ES-I3 (cell line): ENCODE data around the gene RASGEF1C.
"Not testable (repeated sequence)": the region's sequence is repeated elsewhere in the genome, so short reads cannot be mapped to it uniquely, and the experiment has no call there.

Experiments used
- H3K36me3 ChIP-seq: 2 replicates; pipeline ENCODE4 v1.6.1; 2013; ENCODE audit warnings: mild to moderate bottlenecking, low read length, control low read depth, moderate library complexity; ENCODE audit not compliant: insufficient read depth
- H3K4me1 ChIP-seq: 2 replicates; pipeline ENCODE4 v1.6.1; 2013; ENCODE audit warnings: mild to moderate bottlenecking, control low read depth, low read length; ENCODE audit not compliant: insufficient read depth
- H3K9ac ChIP-seq: 2 replicates; pipeline ENCODE4 v1.6.1; 2013; ENCODE audit warnings: low read depth, mild to moderate bottlenecking, low read length, moderate library complexity
- H3K9me3 ChIP-seq: 2 replicates; pipeline ENCODE4 v1.6.1; 2013; ENCODE audit warnings: mild to moderate bottlenecking, low read length, moderate library complexity; ENCODE audit not compliant: control insufficient read depth, insufficient read depth

RASGEF1C gene

GRCh38 chr5:180098991-180099732, 109.8 kb downstream of the RASGEF1C start:
- Histone ChIP-seq H3K9ac (no peak overlapping the region), H3K9me3 (peaks cover 3% of the 10 kb centered on the region; the same call in 1 of the 2 replicates), H3K36me3 (no peaks in the 10 kb centered on the region), H3K4me1 (no peaks in the 10 kb centered on the region)

- H3K4me1 ChIP-seq, result no peaks in the 10 kb centered on the region
- H3K9ac ChIP-seq, result no peak overlapping the region
- no peaks in the 10 kb centered on the region for H3K36me3 ChIP-seq
- peaks cover 3% of the 10 kb centered on the region; the same call in 1 of the 2 replicates for H3K9me3 ChIP-seq
Measured at GRCh38 chr5:180098526-180098925, 110.5 kb downstream of the RASGEF1C start.

GRCh38 chr5:180097926-180098325, 111.1 kb downstream of the RASGEF1C start:
- peaks cover 3% of the 10 kb centered on the region; the same call in 1 of the 2 replicates for H3K9me3 ChIP-seq
- H3K9ac ChIP-seq, result no peak overlapping the region
- no peaks in the 10 kb centered on the region for H3K4me1 ChIP-seq
- no peaks in the 10 kb centered on the region for H3K36me3 ChIP-seq

- peaks cover 3% of the 10 kb centered on the region; the same call in 1 of the 2 replicates for H3K9me3 ChIP-seq
- H3K4me1 ChIP-seq, result no peaks in the 10 kb centered on the region
- no peaks in the 10 kb centered on the region for H3K36me3 ChIP-seq
- no peak overlapping the region for H3K9ac ChIP-seq
Measured at GRCh38 chr5:180097163-180097894, 111.7 kb downstream of the RASGEF1C start.

GRCh38 chr5:180096616-180097015, 112.4 kb downstream of the RASGEF1C start:
- Histone ChIP-seq H3K4me1 (no peaks in the 10 kb centered on the region), H3K9ac (no peak overlapping the region), H3K9me3 (peaks cover 3% of the 10 kb centered on the region; the same call in 1 of the 2 replicates), H3K36me3 (no peaks in the 10 kb centered on the region)

GRCh38 chr5:180095545-180095944, 113.5 kb downstream of the RASGEF1C start:
- Histone ChIP-seq H3K9me3 (peaks cover 3% of the 10 kb centered on the region; the same call in 1 of the 2 replicates), H3K4me1 (no peaks in the 10 kb centered on the region), H3K36me3 (no peaks in the 10 kb centered on the region), H3K9ac (no peak overlapping the region)

- no peak overlapping the region for H3K9ac ChIP-seq
- peaks cover 2% of the 10 kb centered on the region; the same call in 1 of the 2 replicates for H3K4me1 ChIP-seq
Measured at GRCh38 chr5:180093651-180094382, 115.2 kb downstream of the RASGEF1C start.

GRCh38 chr5:180093241-180093640, 115.8 kb downstream of the RASGEF1C start:
- Histone ChIP-seq H3K9ac (no peak overlapping the region), H3K9me3 (no peaks in the 10 kb centered on the region), H3K36me3 (no peaks in the 10 kb centered on the region), H3K4me1 (peaks cover 3% of the 10 kb centered on the region; the same call in 1 of the 2 replicates)

More at GRCh38 chr5:180093651-180094382, 115.2 kb downstream of the RASGEF1C start:
- Histone ChIP-seq H3K9me3 (peaks cover 3% of the 10 kb centered on the region; the same call in 1 of the 2 replicates), H3K36me3 (no peaks in the 10 kb centered on the region)

GRCh38 chr5:180090769-180091546, 118.1 kb downstream of the RASGEF1C start:
- Histone ChIP-seq H3K4me1 (peaks cover 3% of the 10 kb centered on the region; the same call in 1 of the 2 replicates), H3K9me3 (no peaks in the 10 kb centered on the region), H3K9ac (no peak overlapping the region; the same call in 1 of the 2 replicates), H3K36me3 (no peaks in the 10 kb centered on the region)

- H3K9me3 ChIP-seq, result no peaks in the 10 kb centered on the region
- H3K36me3 ChIP-seq, result no peaks in the 10 kb centered on the region
- H3K9ac ChIP-seq, result peak overlapping the region; percentile 79
- H3K4me1 ChIP-seq, result peaks cover 8% of the 10 kb centered on the region
Measured at GRCh38 chr5:180090098-180090768, 118.8 kb downstream of the RASGEF1C start.

- H3K9me3 ChIP-seq, H3K36me3 ChIP-seq: not testable (repeated sequence)
- Histone ChIP-seq H3K4me1 (peaks cover 14% of the 10 kb centered on the region), H3K9ac (peak overlapping the region; percentile 79)
Measured at GRCh38 chr5:180089628-180090027, 119.4 kb downstream of the RASGEF1C start.

GRCh38 chr5:180088561-180088960, 120.5 kb downstream of the RASGEF1C start:
- Histone ChIP-seq H3K9me3 (no peaks in the 10 kb centered on the region), H3K9ac (no peak overlapping the region), H3K36me3 (no peaks in the 10 kb centered on the region), H3K4me1 (peaks cover 25% of the 10 kb centered on the region)

GRCh38 chr5:180086816-180087399, 122.1 kb downstream of the RASGEF1C start:
- Histone ChIP-seq H3K4me1 (peaks cover 28% of the 10 kb centered on the region), H3K9ac (no peak overlapping the region), H3K36me3 (no peaks in the 10 kb centered on the region), H3K9me3 (no peaks in the 10 kb centered on the region)
